Measurements from ENCODE around the gene STX1B.

- TF ChIP-seq CTCF (IDR thresholded peaks at IDR 0.05), result no peak
- TF ChIP-seq EP300 (IDR thresholded peaks at IDR 0.05), result no peak
- no peak for TF ChIP-seq POLR2A (IDR thresholded peaks at IDR 0.05; ENCODE audit: low read depth)
Observed at GRCh38 chr16:31029272-31029671, 18.8 kb upstream of the STX1B start.

Measured in esophagus muscularis mucosa (tissue), 4 donors.